Activated CD4-positive, alpha-beta memory T cell treated with anti-CD3 and anti-CD28 coated beads, Interleukin-2, amount 10 ng/mL, durations not matched to agents 7 days and 5 days (primary cell): ENCODE measurements around the gene SERINC2. TPM values are rescaled to one million over a fixed set of nuclear protein-coding genes. Genes with fewer than 3 reads are reported as not detected.

Experiments used
- CTCF ChIA-PET: fragments of 350-600 bp; sonication (Branson Sonifier 250); formaldehyde crosslinking; loops from one replicate; lab custom pipeline; 2021; ENCODE audit warnings: antibody characterized with exemption, inconsistent platforms; lab: Charles Lee
- POLR2A ChIA-PET: fragments of 350-600 bp; sonication (Branson Sonifier 250); formaldehyde crosslinking; loops from one replicate; lab custom pipeline; 2021; ENCODE audit warnings: antibody characterized with exemption; lab: Charles Lee
- DNase-seq: peaks from one replicate; pipeline ENCODE4 v3.0.0-alpha.2; 2020
- H3K27ac Mint-ChIP-seq: one replicate; pipeline ENCODE4 v1.8.0; 2021; ENCODE audit warnings: mild to moderate bottlenecking, mixed read lengths
- H3K27me3 Mint-ChIP-seq: one replicate; pipeline ENCODE4 v1.8.0; 2021; ENCODE audit warnings: mixed read lengths
- H3K36me3 Mint-ChIP-seq: one replicate; pipeline ENCODE4 v1.8.0; 2021; ENCODE audit warnings: low read depth, mixed read lengths
- H3K4me1 Mint-ChIP-seq: one replicate; pipeline ENCODE4 v1.8.0; 2021; ENCODE audit warnings: mixed read lengths
- H3K4me3 Mint-ChIP-seq: one replicate; pipeline ENCODE4 v1.8.0; 2021; ENCODE audit warnings: mild to moderate bottlenecking, mixed read lengths
- H3K9me3 Mint-ChIP-seq: one replicate; pipeline ENCODE4 v1.8.0; 2021; ENCODE audit warnings: mixed read lengths
- total RNA-seq, 2 experiments: library from RNA; stranded (reverse); gene quantifications; one replicate each; pipeline ENCODE4 v1.2.3, GENCODE V29; 2021

SERINC2 gene
- total RNA-seq, 2 experiments from 2014 or later = 0.10 to 0.13 TPM

GRCh38 chr1:31409946-31410858 lies 2.8 kb upstream of the SERINC2 start:
- DNase-seq = no peak
- peaks cover 52% of the 10 kb centered on the region for H3K27me3 Mint-ChIP-seq
- no peak overlapping the region for H3K4me3 Mint-ChIP-seq
- POLR2A ChIA-PET = interaction anchor here (0.6 kb wide), 1 partner anchor 35 kb away, joined by 3 read pairs; no protein-coding TSS in a partner anchor
- H3K9me3 Mint-ChIP-seq = no peaks in the 10 kb centered on the region
- H3K27ac Mint-ChIP-seq = no peak overlapping the region
- CTCF ChIA-PET = no interaction called here
- H3K4me1 Mint-ChIP-seq = peaks cover 10% of the 10 kb centered on the region
- no peaks in the 10 kb centered on the region for H3K36me3 Mint-ChIP-seq

DNA sequence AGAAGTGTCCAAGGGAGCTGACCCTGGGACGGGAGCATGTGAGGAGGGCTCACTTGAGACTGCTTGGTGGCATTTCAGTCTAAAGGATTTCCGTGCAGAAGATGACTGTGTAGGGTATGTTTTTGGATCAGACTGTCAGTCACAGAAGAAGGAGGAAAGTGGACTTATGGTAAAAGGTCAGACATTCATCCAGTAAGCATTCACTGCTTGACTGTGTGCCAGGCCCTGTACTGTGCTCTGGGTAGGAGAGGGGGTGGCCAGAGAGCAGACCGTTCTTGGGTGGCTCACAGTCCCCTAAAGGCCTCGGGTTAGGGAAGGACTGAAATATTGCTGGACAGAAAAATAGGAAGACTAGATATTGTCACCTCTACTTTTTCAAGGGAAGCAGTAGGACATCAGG lies 2.1 kb upstream of the SERINC2 start:
- ChIA-PET POLR2A (no interaction called here), CTCF (interaction anchor here (1.7 kb wide), 1 partner anchor 16 kb away, joined by 9 read pairs; no protein-coding TSS in a partner anchor)
- H3K27ac Mint-ChIP-seq = no peak overlapping the region
- no peak overlapping the region for H3K4me3 Mint-ChIP-seq
- peaks cover 59% of the 10 kb centered on the region for H3K27me3 Mint-ChIP-seq
- peaks cover 10% of the 10 kb centered on the region for H3K4me1 Mint-ChIP-seq
- no peaks in the 10 kb centered on the region for H3K9me3 Mint-ChIP-seq
- H3K36me3 Mint-ChIP-seq = no peaks in the 10 kb centered on the region
- DNase-seq = no peak

GRCh38 chr1:31412205-31412604 lies 808 bp upstream of the SERINC2 start:
- Mint-ChIP-seq H3K4me1 (peaks cover 10% of the 10 kb centered on the region), H3K36me3 (no peaks in the 10 kb centered on the region), H3K4me3 (peak overlapping the region; percentile 12), H3K27me3 (peaks cover 66% of the 10 kb centered on the region), H3K27ac (no peak overlapping the region), H3K9me3 (no peaks in the 10 kb centered on the region)
- ChIA-PET POLR2A (no interaction called here), CTCF (interaction anchor here (1.7 kb wide), 1 partner anchor 17 kb away, joined by 9 read pairs; no protein-coding TSS in a partner anchor)
- no peak for DNase-seq

GRCh38 chr1:31413405-31414001 lies 490 bp downstream of the SERINC2 start:
- DNase-seq = no peak
- CTCF ChIA-PET = interaction anchor here (1.0 kb wide), 1 partner anchor 9 kb away, joined by 3 read pairs; no protein-coding TSS in a partner anchor
- no peaks in the 10 kb centered on the region for H3K9me3 Mint-ChIP-seq

DNA sequence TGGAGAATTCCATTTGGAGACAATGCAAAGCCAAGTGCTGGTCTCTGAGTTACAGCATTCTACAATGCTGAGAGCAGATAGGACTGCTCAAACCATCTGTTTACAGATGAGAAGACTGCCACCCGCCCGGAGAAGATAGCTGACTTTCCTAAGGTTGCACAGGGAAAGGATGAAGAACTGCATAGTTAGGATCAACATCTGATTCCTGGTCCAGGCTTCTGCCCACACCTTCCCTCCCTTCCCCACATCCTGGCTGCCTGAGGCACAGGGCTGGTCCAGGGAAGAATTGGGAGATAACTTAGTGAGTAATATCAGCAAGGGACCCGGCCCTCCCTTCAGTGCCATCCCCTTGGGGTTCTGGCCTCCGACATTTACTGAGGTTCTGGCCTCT lies 2.0 kb downstream of the SERINC2 start:
- H3K4me3 Mint-ChIP-seq = no peak overlapping the region
- no peak overlapping the region for H3K27ac Mint-ChIP-seq
- peaks cover 10% of the 10 kb centered on the region for H3K4me1 Mint-ChIP-seq
- CTCF ChIA-PET = interaction anchor here (0.8 kb wide), 1 partner anchor 20 kb away, joined by 4 read pairs; no protein-coding TSS in a partner anchor
- no peak for DNase-seq
- H3K36me3 Mint-ChIP-seq = no peaks in the 10 kb centered on the region
- POLR2A ChIA-PET = no interaction called here
- H3K9me3 Mint-ChIP-seq = no peaks in the 10 kb centered on the region
- peaks cover 63% of the 10 kb centered on the region for H3K27me3 Mint-ChIP-seq

More at GRCh38 chr1:31413405-31414001, 490 bp downstream of the SERINC2 start:
- Mint-ChIP-seq H3K27ac (no peak overlapping the region), H3K4me1 (peaks cover 10% of the 10 kb centered on the region), H3K4me3 (peak overlapping the region; percentile 69), H3K27me3 (peaks cover 68% of the 10 kb centered on the region), H3K36me3 (no peaks in the 10 kb centered on the region)
- POLR2A ChIA-PET = interaction anchor here (1.0 to 1.6 kb wide), 2 partner anchors 19 to 117 kb away, joined by 3 to 5 read pairs; partner anchors contain the start of genes SNRNP40 and ZCCHC17

- ChIA-PET CTCF (no interaction called here), POLR2A (no interaction called here)
- Mint-ChIP-seq H3K27ac (no peak overlapping the region), H3K27me3 (peaks cover 58% of the 10 kb centered on the region), H3K4me1 (peaks cover 10% of the 10 kb centered on the region), H3K36me3 (no peaks in the 10 kb centered on the region), H3K9me3 (no peaks in the 10 kb centered on the region), H3K4me3 (no peak overlapping the region)
- no peak for DNase-seq
Measured at GRCh38 chr1:31415658-31416057, 2.6 kb downstream of the SERINC2 start.

DNA sequence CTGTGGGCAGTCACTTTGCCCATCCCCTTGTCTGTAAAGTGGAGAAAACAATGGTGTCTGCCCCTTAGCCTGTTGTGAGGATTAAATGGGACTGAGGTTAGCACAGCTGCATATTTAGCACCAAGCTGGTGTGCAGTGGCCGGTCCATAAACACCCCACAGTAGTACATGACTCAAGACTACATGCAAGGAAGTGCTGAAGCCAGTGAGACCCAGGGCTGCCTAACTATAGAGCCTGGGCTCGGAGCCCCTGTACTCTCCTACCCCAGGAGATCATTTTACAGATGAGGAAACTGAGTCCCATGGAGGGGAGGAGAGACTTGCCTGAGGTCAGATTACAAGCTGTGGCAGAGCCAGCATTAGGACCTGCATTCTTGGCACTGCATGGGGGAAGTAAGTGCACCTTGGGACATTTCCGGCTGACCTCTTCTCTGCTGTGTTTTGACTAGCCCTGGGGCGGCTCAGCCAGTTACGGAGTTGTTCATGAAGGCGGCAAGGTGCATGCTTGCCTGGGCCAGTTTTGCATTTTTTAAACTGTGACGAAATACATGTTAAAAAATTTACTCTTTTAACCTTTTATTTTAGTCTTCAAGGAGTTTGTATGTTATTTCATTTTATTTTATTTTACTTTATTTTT lies 3.2 kb downstream of the SERINC2 start:
- peaks cover 54% of the 10 kb centered on the region for H3K27me3 Mint-ChIP-seq
- H3K4me3 Mint-ChIP-seq = no peak overlapping the region
- POLR2A ChIA-PET = no interaction called here
- DNase-seq = no peak
- H3K4me1 Mint-ChIP-seq = peaks cover 10% of the 10 kb centered on the region
- no peak overlapping the region for H3K27ac Mint-ChIP-seq
- no peaks in the 10 kb centered on the region for H3K9me3 Mint-ChIP-seq
- H3K36me3 Mint-ChIP-seq = no peaks in the 10 kb centered on the region
- CTCF ChIA-PET = no interaction called here

- peaks cover 10% of the 10 kb centered on the region for H3K4me1 Mint-ChIP-seq
- H3K36me3 Mint-ChIP-seq = no peaks in the 10 kb centered on the region
- DNase-seq = no peak
- ChIA-PET POLR2A (no interaction called here), CTCF (no interaction called here)
- H3K4me3 Mint-ChIP-seq = no peak overlapping the region
- H3K27me3 Mint-ChIP-seq = peaks cover 49% of the 10 kb centered on the region
- no peak overlapping the region for H3K27ac Mint-ChIP-seq
- no peaks in the 10 kb centered on the region for H3K9me3 Mint-ChIP-seq
Measured at GRCh38 chr1:31417148-31417547, 4.1 kb downstream of the SERINC2 start.

DNA sequence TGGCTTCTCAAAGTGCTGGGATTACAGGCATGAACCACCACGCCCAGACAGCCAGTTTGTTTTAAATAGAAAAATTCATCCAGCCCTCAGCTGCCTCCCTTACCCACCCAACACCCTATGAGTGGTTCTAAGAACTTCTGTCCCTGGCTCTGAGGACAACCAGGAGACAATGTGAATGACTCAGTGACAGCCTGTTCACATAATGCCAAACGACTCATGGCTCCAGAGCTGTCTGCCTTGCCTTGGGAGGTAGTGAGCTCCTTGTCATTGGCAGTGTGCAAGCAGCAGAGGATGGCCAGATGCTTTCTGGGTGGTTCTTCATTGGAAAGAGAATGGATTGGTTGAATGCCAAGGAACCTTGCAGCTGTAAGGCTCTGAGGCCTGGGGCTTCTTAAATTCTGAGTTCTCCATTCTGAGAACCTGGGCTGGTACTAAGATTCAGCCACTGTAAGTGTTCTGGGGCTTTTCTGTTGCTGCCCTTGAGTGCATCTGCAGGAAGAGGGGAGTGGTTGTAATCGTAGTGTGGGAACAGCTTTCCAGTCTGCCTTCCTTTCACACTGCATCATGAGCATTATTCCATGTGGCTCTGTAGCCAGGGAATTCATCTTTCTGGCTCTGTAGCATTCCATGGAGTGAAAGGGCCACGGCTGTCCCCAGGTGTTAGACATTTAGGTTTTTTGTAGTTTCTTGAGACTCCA lies 5.8 kb downstream of the SERINC2 start:
- H3K4me3 Mint-ChIP-seq = no peak overlapping the region
- peaks cover 11% of the 10 kb centered on the region for H3K4me1 Mint-ChIP-seq
- DNase-seq = no peak
- no peak overlapping the region for H3K27ac Mint-ChIP-seq
- ChIA-PET POLR2A (no interaction called here), CTCF (interaction anchor here (1.3 to 3.8 kb wide), 4 partner anchors 22 to 131 kb away, joined by 4 to 15 read pairs (median 12); no protein-coding TSS in a partner anchor)
- no peaks in the 10 kb centered on the region for H3K9me3 Mint-ChIP-seq
- no peaks in the 10 kb centered on the region for H3K36me3 Mint-ChIP-seq
- peaks cover 50% of the 10 kb centered on the region for H3K27me3 Mint-ChIP-seq

DNA sequence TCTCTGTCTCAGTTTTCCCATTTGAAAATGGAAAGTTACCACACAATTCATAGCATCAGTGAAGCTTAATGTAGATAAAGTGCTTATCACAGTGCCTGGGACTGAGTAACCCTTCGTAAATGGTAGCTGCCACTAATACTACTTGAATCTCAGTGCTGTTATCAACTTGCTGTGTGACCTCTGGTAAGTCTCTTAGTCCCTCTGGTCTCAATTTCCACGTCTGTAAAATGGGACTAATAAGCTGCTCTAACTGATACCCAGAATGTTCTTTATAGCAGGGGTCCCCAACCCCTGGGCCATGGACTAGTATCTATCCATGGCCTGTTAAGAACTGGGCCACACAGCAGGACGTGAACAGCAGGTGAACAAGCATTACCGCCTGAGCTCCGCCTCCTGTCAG lies 7.7 kb downstream of the SERINC2 start:
- no peaks in the 10 kb centered on the region for H3K36me3 Mint-ChIP-seq
- H3K9me3 Mint-ChIP-seq = no peaks in the 10 kb centered on the region
- CTCF ChIA-PET = interaction anchor here (0.8 to 3.8 kb wide), 8 partner anchors 19 to 368 kb away, joined by 3 to 15 read pairs (median 4); no protein-coding TSS in a partner anchor
- H3K4me1 Mint-ChIP-seq = peaks cover 9% of the 10 kb centered on the region
- POLR2A ChIA-PET = interaction anchor here (1.1 kb wide), 1 partner anchor 26 kb away, joined by 3 read pairs; no protein-coding TSS in a partner anchor
- DNase-seq = no peak
- H3K4me3 Mint-ChIP-seq = no peak overlapping the region
- H3K27ac Mint-ChIP-seq = no peak overlapping the region
- peaks cover 34% of the 10 kb centered on the region for H3K27me3 Mint-ChIP-seq

- ChIA-PET CTCF (interaction anchor here (0.7 to 4.0 kb wide), 12 partner anchors 8 to 367 kb away, joined by 3 to 27 read pairs (median 5); partner anchors contain the start of gene FABP3), POLR2A (interaction anchor here (1.1 kb wide), 1 partner anchor 27 kb away, joined by 3 read pairs; no protein-coding TSS in a partner anchor)
- Mint-ChIP-seq H3K4me3 (no peak overlapping the region), H3K4me1 (peaks cover 9% of the 10 kb centered on the region), H3K9me3 (no peaks in the 10 kb centered on the region), H3K27ac (no peak overlapping the region), H3K36me3 (no peaks in the 10 kb centered on the region), H3K27me3 (peaks cover 29% of the 10 kb centered on the region)
- DNase-seq = no peak
Measured at GRCh38 chr1:31421371-31422040, 8.5 kb downstream of the SERINC2 start.
